GM12891 (cell line): ENCODE measurements around the gene DNAJB4.
A peak's percentile ranks its signal among the peaks of the same experiment; 100 is the strongest.

Experiments used
- DNase-seq: peaks from one replicate; pipeline ENCODE4 v3.0.0; 2011; ENCODE audit warnings: low spot score; ENCODE audit not compliant: insufficient read length
- FAIRE-seq: peaks from 2 replicates; lab custom pipeline; 2011; peaks lifted over from hg19 to GRCh38; lab: Jason Lieb, UNC
- PAX5 ChIP-seq: IDR thresholded peaks from 2 replicates; pipeline ENCODE4 v1.6.1; 2011; ENCODE audit warnings: low read length, moderate library complexity, mild to moderate bottlenecking; ENCODE audit not compliant: insufficient read depth, severe bottlenecking
- POLR2A ChIP-seq: IDR thresholded peaks from 2 replicates; pipeline ENCODE4 v1.6.1; 2011; ENCODE audit warnings: low read depth, low read length, control low read depth
- POLR2AphosphoS5 ChIP-seq: IDR thresholded peaks from 2 replicates; pipeline ENCODE4 v1.6.1; 2011; ENCODE audit warnings: low read depth, low read length, control low read depth
- POU2F2 ChIP-seq: IDR thresholded peaks from 2 replicates; pipeline ENCODE4 v1.6.1; 2011; ENCODE audit warnings: low read depth, mild to moderate bottlenecking, control low read depth, low read length, moderate library complexity
- SPI1 ChIP-seq: IDR thresholded peaks from 2 replicates; pipeline ENCODE4 v1.6.1; 2011; ENCODE audit warnings: low read depth, low read length, control low read depth
- TAF1 ChIP-seq: IDR thresholded peaks from 2 replicates; pipeline ENCODE4 v1.6.1; 2011; ENCODE audit warnings: low read depth, low read length, control low read depth

Gene DNAJB4

DNA sequence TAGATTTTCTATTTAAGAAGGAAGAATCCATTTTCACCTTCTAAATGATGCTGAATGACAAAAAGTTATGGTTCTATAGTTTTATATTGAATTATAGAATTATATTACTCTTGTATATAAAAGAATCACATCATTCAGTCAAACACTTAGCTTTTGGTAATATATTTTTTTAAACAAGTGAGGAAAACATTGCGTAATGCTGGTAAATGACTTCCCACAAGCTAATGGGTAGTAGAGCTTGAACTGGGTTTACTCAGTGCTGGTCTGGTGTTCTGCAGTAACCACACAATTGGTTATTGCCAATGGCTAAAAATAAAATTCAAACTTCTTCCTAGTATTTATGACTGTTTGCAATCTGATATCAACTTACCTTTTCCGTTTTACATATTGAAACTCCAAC, 30.4 kb downstream of the DNAJB4 start:
- FAIRE-seq, result no peak
- TF ChIP-seq SPI1, result no peak
- TF ChIP-seq POLR2A, result no peak
- TF ChIP-seq POU2F2, result no peak
- TF ChIP-seq PAX5, result no peak
- TF ChIP-seq POLR2AphosphoS5, result no peak
- no peak for TF ChIP-seq TAF1
- no peak for DNase-seq

DNA sequence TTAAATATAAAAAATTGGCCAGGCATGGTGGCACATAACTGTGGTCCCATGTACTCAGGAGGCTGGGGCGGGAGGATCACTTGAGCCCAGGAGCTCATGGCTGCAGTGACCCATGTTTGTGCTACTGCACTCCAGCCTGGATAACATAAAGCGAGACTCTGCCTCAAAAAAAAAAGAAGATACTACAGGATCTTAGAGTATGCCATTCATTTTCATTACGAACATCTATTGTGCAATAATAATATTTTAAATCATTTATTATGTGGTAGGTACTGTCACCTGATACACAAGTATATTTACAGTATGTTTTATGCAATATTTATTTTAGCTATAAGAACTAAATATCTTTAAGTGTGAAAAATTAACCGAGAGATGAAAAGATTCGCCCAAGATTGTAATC, 31.7 kb downstream of the DNAJB4 start:
- TF ChIP-seq POLR2AphosphoS5 (no peak), SPI1 (no peak), PAX5 (no peak)
- DNase-seq (no peak), FAIRE-seq (no peak)

DNA sequence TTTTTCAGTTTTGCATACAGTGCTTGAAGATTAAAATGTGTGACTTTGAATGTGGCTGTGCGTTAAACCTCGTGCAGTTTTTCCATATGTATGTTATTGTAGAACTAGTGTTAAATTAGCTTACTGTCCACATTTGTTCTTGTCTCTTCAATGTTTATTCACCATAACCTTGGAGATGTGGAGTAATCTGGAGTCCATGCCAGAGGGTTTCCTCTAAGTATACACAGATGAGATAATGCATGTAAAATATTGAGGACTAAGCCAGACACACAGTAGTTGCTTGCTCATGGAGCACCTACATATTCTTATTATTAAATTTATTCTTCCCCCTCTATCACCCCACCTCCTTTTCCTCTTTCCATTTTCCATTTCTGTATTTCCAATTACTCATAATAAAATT, 33.3 kb downstream of the DNAJB4 start:
- TF ChIP-seq SPI1, result no peak
- TF ChIP-seq PAX5, result no peak
- TF ChIP-seq POLR2A, result no peak
- no peak for TF ChIP-seq TAF1
- FAIRE-seq (no peak), DNase-seq (no peak)

DNA sequence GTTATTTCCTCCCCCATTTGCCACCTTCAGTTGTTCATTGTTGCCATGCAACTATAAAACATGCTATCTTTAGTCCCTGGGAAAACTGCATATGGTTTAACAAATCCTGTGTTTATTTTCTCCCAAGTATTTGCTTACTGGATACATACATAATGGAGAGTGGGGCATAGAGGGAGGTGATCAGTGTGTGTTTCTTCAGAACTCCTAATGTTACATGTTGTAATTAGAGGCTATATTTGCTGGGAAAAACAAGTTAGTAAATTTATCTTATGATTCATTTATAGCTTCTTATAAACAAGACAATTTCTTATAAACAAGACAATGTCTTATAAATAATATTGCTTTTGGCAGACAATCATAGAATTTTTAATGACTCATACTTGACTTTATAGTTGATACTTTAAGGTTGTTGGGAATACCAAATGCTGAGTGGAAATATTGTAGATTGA, 33.8 kb downstream of the DNAJB4 start:
- no peak for DNase-seq
- TF ChIP-seq PAX5 (no peak), TAF1 (no peak), POLR2A (no peak), POU2F2 (no peak), POLR2AphosphoS5 (no peak), SPI1 (no peak)
- FAIRE-seq, result no peak

DNA sequence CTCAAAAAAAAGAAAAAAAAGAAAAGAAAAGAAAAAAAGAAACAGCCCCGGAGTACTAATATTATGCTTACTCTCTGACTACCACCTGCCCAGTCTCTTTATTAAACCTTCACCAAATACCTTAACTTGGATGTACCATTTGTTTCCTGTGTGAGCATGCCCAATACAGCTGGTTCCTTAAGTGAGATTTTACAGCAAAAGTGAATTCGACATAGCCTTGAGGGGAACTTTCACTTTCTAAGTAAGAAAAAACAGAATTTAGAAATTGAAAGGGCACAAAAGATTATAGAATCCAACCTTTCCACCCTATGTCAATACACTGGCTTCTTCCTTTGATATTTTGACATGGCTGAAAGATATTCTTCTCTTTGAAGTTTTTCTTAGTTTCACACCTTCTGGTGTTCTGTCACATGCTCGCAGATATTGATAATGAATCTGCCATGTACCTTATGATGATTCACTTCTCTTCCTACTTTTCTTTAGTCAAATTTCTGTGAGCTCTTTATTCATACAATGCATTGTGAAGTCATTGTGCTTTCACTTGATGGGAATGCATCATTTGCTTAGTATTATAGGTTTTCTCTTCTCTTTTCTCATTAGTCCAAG, 35.8 kb downstream of the DNAJB4 start:
- TF ChIP-seq POLR2A (no peak), POU2F2 (no peak), PAX5 (no peak), SPI1 (no peak), TAF1 (no peak), POLR2AphosphoS5 (no peak)
- FAIRE-seq, result no peak
- DNase-seq, result no peak

DNA sequence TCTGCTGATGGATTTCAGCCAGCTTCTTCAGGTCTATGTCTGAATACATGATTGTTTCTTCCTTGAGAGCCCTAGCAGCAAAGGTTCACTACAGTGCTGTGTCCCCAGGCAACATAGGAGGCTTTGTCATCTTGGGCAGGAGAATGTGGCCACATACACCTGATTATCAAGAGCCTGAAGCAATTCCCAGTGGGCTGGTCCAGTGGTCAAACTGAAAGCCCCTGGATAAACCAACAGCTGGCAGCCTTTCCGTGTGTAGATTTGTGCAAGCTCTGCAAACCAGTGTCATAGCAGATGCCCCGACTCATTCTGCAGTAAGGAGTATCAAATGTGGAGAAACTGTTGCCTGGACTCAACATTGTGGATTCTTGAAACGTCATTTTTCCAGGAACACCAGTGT, 38.7 kb downstream of the DNAJB4 start:
- FAIRE-seq (no peak), DNase-seq (no peak)
- TF ChIP-seq TAF1 (no peak), POU2F2 (no peak), PAX5 (no peak), POLR2A (no peak), SPI1 (no peak), POLR2AphosphoS5 (no peak)

DNA sequence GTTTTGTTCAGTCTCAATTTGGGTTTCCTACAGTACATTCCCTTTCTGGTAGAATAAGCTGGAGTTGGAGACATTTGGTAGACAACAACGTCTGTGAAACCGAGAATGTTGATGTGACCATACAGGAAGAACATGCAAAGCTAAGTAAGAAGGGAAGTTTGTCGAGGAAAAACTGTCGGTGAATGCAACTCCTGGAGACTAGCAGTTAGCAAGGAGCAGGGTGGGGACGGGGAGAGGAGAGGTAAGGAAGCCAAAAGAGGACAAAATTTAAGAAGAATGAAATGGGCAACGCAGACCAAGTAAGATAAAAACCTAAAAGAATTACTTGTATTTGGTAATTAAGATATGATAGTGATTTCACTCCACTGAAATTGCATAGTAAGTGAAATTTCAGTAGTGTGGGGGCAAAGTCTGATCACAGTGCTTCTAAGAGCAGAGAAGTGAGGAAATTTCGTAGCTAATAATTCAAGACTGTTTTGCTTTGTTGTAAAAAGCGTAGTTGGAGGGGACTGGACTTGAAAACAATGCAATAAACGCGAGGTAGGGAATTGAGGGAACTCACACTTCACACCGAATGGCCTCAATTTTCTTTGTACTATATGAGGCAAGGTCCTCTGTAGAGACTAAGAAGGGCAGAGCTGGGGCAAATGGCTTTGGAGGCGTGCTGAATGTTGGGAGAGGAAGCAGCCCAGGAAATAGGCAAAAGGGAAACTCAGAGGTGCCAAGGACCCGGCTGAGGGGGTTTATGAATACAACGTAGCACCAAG, 40.2 kb downstream of the DNAJB4 start:
- no peak for TF ChIP-seq POLR2A
- TF ChIP-seq POLR2AphosphoS5, result no peak
- no peak for TF ChIP-seq POU2F2
- no peak for TF ChIP-seq TAF1
- TF ChIP-seq PAX5, result no peak
- no peak for TF ChIP-seq SPI1
- FAIRE-seq (no peak), DNase-seq (no peak)

DNA sequence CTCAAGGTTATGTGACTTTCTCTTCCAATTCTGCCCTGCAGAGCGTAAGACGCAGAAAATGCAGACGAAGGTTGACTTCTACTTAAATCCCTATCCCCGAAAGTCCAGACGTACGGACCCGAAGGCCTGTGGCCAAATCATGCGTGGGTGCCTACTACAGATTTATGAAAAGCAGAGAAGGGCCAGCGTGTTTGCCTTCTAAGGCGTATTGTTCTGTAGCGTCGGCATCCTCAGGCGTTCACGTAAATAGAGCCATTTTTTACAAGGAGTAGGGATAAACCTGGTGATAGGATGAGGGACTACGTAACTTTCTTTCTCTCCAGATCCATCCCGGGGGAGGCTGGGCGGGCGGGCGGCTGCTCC, 40.8 kb downstream of the DNAJB4 start:
- DNase-seq (no peak), FAIRE-seq (no peak)
- TF ChIP-seq POU2F2 (no peak), PAX5 (no peak), SPI1 (no peak), POLR2A (no peak), POLR2AphosphoS5 (no peak), TAF1 (no peak)

DNA sequence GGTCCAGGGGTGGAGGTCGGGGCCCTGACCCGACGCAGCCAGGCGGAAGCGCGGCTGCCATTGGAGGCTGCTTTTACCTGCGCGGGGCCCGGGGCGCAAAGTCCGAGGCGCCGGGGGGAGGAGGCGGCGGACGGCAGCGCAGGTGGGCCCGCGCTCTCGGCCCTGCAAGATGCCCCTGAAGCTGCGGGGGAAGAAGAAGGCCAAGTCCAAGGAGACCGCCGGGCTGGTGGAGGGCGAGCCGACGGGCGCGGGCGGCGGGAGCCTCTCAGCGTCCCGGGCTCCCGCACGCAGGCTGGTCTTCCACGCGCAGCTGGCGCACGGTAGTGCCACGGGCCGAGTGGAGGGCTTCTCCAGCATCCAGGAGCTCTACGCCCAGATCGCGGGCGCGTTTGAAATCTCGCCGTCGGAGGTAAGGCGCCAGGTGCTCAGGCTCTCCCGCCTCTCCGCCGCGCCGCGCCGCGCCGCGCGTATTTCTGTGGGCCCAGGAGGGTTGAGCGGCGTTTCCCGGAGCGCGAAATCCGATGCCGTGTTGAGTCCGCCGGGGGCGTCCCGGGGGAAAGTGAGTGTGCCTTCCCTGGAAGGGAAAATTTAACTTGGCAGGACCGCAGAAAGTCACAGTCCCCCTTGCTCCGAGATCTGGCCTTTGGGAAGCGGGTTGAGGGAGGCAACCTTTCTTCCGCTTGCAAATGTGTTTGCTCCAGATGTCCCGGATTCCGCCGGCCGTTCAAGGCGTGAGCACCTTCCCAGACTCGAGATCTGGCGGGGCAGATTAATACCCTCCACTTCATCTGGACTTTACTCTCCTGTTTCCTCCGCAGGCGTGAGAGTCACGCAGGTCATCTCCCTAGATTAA, 41.4 kb downstream of the DNAJB4 start, which contains the start of gene GIPC2:
Gene GIPC2 (plus strand): TSS at position 41 of the 853 bp plus-strand sequence. CDS start 129 bp downstream, at position 170.
- TF ChIP-seq PAX5 (no peak), POU2F2 (no peak), SPI1 (no peak), POLR2A (no peak), TAF1 (no peak), POLR2AphosphoS5 (no peak)
- FAIRE-seq, result peak; percentile 71
- DNase-seq, result peak; percentile 41
